ENCODE results near the gene SUMO1. TPM values are rescaled to one million over a fixed set of nuclear protein-coding genes. Genes with fewer than 3 reads are reported as not detected.
A peak's percentile ranks its signal among the peaks of the same experiment; 100 is the strongest.

Gene SUMO1
- total and polyA plus RNA-seq, 10 of the 15 experiments (the other 5 are each of a cell fraction or from before 2014, with no cell fraction given), result 105 to 458 (median 199) TPM

DNA sequence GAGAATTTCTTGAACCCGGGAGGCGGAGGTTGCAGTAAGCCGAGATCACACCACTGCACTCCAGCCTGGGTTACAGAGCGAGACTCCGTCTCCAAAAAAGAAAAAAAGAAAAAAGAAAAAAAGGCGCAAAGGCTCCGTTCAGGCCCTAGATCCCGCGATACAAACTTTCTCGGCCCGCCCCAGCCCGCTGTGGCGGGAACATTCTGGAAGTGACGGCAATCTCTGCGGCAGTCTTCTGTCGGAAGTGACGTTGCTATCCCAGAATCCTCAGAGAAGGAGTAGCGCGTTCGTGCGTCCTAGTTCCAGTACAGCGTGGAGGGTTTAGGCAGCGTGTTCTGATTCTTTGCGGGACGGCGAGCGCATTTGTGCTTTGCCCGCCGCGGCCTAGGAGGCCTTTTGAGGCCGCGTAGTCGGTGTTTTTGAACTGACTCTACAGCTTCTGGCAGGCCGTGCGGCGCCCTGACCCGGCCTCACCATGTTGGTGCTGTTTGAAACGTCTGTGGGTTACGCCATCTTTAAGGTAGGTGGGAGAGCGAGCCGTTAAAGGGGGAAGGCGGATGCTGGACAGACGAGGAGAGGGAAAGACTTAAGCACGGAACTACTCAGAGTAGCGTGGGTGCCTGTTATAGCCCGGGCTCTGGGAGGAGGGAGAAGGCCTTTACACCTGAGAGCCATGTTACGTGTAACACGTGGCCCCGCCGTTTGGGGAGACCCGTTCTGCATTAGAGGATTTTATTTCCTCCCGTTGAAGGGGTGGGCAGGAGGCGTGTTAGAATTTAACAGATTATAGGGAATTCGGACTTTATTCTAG is 27.3 kb upstream of the SUMO1 start, which contains the start of gene NOP58 (continued):
- TF ChIP-seq ZZZ3 (IDR thresholded peaks at IDR 0.05; ENCODE audit: control insufficient read depth, insufficient read length, low read depth) (no peak), NFYB (IDR thresholded peaks at IDR 0.05; ENCODE audit: insufficient read depth, low read depth, low read length) (no peak), E2F8 (IDR thresholded peaks at IDR 0.05; ENCODE audit: low read depth, partially characterized antibody) (peak; percentile 100), CUX1 (IDR thresholded peaks at IDR 0.05; ENCODE audit: insufficient replicate concordance, low read depth, low read length) (no peak), POLR2AphosphoS2 (IDR thresholded peaks at IDR 0.05; ENCODE audit: low read depth, low read length) (peak; percentile 96), SIN3A (IDR thresholded peaks at IDR 0.05; ENCODE audit: low read depth, low read length) (peak; percentile 88), EP300 (IDR thresholded peaks at IDR 0.05; ENCODE audit: borderline replicate concordance in 1 of 2, control insufficient read depth in 1 of 2, low read depth in 2 of 2, low read length in 2 of 2) (no peak), NBN (IDR thresholded peaks at IDR 0.05) (peak; percentile 84), CBFB (IDR thresholded peaks at IDR 0.05; ENCODE audit: low read depth) (peak; percentile 84), REST (IDR thresholded peaks at IDR 0.05; ENCODE audit: low read depth, low read length) (peak; percentile 20; the same call in 1 of the 2 replicates)
- TF ChIP-seq, protein P1, sequence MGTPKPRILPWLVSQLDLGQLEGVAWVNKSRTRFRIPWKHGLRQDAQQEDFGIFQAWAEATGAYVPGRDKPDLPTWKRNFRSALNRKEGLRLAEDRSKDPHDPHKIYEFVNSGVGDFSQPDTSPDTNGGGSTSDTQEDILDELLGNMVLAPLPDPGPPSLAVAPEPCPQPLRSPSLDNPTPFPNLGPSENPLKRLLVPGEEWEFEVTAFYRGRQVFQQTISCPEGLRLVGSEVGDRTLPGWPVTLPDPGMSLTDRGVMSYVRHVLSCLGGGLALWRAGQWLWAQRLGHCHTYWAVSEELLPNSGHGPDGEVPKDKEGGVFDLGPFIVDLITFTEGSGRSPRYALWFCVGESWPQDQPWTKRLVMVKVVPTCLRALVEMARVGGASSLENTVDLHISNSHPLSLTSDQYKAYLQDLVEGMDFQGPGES (IDR thresholded peaks at IDR 0.05), result no peak
- TF ChIP-seq, protein P2, sequence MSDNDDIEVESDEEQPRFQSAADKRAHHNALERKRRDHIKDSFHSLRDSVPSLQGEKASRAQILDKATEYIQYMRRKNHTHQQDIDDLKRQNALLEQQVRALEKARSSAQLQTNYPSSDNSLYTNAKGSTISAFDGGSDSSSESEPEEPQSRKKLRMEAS (IDR thresholded peaks at IDR 0.05; ENCODE audit: low read depth, low read length), result peak; percentile 70
